BE2C (cell line): ENCODE measurements around the gene CISH.

Source experiments
- DNase-seq: peaks from one replicate; pipeline ENCODE4 v3.0.0-alpha.2; 2020
- H3K27me3 ChIP-seq: fragments of 250-450 bp; sonication (Bioruptor Pico); 2 replicates; pipeline ENCODE4 v1.5.1; 2020; ENCODE audit warnings: mild to moderate bottlenecking
- H3K36me3 ChIP-seq: fragments of 250-450 bp; sonication (Bioruptor Pico); 2 replicates; pipeline ENCODE4 v1.5.1; 2020; ENCODE audit warnings: mild to moderate bottlenecking
- H3K4me1 ChIP-seq: fragments of 250-450 bp; sonication (Bioruptor Pico); 2 replicates; pipeline ENCODE4 v1.5.1; 2020
- H3K4me3 ChIP-seq: 2 replicates; pipeline ENCODE4 v1.5.1; 2011; ENCODE audit warnings: low read depth, low read length
- H3K9me3 ChIP-seq: fragments of 250-450 bp; sonication (Bioruptor Pico); 2 replicates; pipeline ENCODE4 v1.5.1; 2020
- TF ChIP-seq, protein P1 (sequence below): IDR thresholded peaks from 2 replicates; pipeline ENCODE4 v1.5.1; 2012; ENCODE audit warnings: mild to moderate bottlenecking, low read depth, low read length

CISH gene

DNA sequence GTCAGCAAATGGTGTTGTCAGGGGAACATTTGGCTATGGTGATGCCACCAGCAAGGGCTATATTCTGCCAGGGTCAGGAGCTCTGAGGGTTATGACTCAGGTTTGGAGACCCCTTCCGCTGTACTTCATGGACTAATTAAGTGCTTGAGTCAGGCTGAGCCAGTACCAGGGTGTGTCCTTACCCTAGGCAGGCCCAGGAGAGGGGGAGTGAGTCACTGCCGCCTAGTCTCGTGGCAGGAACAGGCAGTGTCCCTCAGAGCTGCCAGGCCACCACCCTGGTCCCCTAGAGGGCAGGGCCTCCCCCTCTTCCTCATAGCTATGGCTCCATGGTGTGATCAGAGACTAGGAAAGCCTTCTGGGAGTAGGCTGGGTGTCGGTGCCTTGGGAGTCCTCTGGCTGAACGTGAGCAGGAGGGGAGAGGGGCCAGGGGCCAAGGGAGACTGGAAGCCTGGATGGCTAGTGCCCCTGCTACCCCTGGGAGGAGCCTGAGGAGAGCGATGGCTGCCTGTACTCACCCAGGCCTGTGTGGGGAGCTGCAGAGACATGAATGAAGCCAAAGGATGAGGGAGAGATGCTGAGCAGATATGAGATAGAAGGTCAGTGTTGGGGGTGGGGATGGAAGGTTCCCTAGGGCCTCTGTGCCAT lies 16.0 kb upstream of the CISH start:
- TF ChIP-seq, protein P1, sequence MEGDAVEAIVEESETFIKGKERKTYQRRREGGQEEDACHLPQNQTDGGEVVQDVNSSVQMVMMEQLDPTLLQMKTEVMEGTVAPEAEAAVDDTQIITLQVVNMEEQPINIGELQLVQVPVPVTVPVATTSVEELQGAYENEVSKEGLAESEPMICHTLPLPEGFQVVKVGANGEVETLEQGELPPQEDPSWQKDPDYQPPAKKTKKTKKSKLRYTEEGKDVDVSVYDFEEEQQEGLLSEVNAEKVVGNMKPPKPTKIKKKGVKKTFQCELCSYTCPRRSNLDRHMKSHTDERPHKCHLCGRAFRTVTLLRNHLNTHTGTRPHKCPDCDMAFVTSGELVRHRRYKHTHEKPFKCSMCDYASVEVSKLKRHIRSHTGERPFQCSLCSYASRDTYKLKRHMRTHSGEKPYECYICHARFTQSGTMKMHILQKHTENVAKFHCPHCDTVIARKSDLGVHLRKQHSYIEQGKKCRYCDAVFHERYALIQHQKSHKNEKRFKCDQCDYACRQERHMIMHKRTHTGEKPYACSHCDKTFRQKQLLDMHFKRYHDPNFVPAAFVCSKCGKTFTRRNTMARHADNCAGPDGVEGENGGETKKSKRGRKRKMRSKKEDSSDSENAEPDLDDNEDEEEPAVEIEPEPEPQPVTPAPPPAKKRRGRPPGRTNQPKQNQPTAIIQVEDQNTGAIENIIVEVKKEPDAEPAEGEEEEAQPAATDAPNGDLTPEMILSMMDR = peak; percentile 61
- Histone ChIP-seq H3K9me3 (no peaks in the 10 kb centered on the region), H3K4me1 (peaks cover 18% of the 10 kb centered on the region), H3K36me3 (no peaks in the 10 kb centered on the region), H3K27me3 (no peaks in the 10 kb centered on the region), H3K4me3 (no peak overlapping the region)
- peak; percentile 61 for DNase-seq

DNA sequence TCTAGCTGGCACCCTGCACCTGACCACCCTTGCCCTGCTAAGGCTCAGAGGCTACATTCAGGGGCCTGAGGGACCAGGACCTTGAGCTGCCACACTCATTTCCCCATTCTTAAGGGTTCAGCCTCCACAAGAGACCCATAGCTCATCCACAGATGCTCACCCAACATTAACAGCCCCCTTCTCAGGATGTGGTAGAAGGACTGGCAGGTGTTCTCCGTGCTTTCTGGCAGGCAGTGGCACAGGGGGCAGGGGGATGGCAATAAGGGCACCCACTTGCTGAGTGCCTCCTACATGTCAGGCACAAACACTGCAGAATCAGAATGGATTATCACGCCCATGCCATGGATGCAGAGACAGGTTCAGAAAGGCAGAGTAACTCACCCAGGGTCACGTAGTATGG lies 14.8 kb upstream of the CISH start:
- Histone ChIP-seq H3K27me3 (no peaks in the 10 kb centered on the region), H3K9me3 (no peaks in the 10 kb centered on the region), H3K36me3 (no peaks in the 10 kb centered on the region), H3K4me1 (peaks cover 10% of the 10 kb centered on the region), H3K4me3 (no peak overlapping the region)
- no peak for DNase-seq
- TF ChIP-seq, protein P1 = no peak

DNA sequence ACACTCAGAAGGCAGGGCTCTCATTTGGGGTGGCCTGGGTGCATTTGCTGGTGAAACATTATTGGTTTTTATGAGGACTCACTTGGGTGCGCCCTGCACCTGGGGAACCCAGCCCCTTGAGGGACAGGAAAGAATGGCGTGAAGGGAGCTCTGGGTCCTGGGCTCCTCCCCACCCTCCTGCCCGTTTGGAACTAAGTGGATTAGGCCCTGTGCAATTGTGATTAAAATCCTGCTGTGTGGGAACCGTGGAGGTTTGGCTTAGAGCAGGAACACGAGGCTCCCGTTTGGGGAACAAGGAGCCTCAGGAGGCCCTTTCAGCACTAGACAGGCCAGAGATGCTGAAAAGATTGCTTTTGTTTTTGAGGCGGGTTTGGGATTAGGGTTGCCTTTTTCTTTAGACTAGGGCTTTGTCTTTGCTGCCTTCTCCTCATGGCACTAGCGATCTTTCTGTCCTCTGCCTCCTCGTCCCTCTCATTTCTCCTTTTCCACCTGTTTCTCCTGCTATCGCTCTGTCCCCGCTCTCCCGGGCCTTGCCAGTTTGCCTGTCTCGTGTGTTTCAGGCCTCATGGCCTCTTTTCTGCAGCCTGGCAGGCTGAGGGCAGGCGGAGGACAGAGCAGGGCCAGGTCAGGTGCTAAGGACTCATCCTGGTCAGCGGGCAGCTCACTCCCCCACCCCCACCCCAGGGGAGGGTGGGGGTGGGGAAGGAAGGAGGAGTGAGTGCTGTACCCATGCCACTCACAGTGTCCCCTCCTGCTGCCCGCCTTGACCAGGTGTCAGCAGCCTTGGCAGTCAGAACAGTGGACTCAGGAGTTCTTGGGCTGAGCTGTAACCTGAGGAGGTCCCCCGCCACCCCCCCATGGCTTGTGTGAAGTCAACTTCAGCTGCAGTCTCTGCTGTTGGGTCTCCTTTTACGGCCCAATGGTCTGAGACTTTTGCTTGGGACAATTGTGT lies 13.9 kb upstream of the CISH start:
- H3K9me3 ChIP-seq = no peaks in the 10 kb centered on the region
- no peaks in the 10 kb centered on the region for H3K36me3 ChIP-seq
- TF ChIP-seq, protein P1 = no peak
- no peaks in the 10 kb centered on the region for H3K27me3 ChIP-seq
- no peak for DNase-seq
- H3K4me3 ChIP-seq = no peak overlapping the region
- H3K4me1 ChIP-seq = peaks cover 4% of the 10 kb centered on the region; the same call in 1 of the 2 replicates

GRCh38 chr3:50624634-50625033 lies 13.1 kb upstream of the CISH start:
- Histone ChIP-seq H3K36me3 (no peaks in the 10 kb centered on the region), H3K4me1 (no peaks in the 10 kb centered on the region; the same call in 1 of the 2 replicates), H3K9me3 (no peaks in the 10 kb centered on the region), H3K4me3 (no peak overlapping the region), H3K27me3 (no peaks in the 10 kb centered on the region)
- DNase-seq = no peak
- TF ChIP-seq, protein P1 = no peak

- no peaks in the 10 kb centered on the region for H3K9me3 ChIP-seq
- H3K36me3 ChIP-seq = no peaks in the 10 kb centered on the region
- TF ChIP-seq, protein P1 = no peak
- H3K4me3 ChIP-seq = no peak overlapping the region
- no peaks in the 10 kb centered on the region; the same call in 1 of the 2 replicates for H3K4me1 ChIP-seq
- no peak for DNase-seq
- H3K27me3 ChIP-seq = no peaks in the 10 kb centered on the region
Measured at GRCh38 chr3:50623840-50624474, 12.4 kb upstream of the CISH start.
